Activated CD4-positive, alpha-beta T cell treated with anti-CD3 and anti-CD28 coated beads, Interleukin-2, amount 50 U/mL, for 1 hour (primary cell): ENCODE measurements around the gene MAST4.

Source experiments
- DNase-seq: peaks from one replicate; pipeline ENCODE4 v3.0.0-alpha.2; 2020

MAST4 gene

DNA sequence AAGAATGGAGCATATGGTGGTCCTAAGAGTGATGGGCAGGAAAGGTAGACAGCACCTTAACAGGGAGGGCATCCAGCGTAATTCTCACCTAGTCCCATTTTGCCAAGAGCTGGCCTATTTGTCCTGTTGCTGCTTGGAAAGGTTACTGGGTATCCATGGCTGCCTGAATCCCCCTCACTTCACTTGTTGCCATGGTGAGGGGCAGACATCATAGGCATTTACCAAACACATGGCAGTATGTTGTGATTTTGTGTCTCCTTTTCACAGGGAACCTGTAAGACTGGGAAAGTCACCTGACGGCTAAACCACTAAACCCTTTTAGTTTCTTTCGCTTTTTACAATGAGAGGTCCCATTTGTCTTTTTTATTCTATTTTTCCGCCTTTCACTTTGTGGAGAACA is 373.3 kb downstream of the MAST4 start:
- no peak for DNase-seq

DNA sequence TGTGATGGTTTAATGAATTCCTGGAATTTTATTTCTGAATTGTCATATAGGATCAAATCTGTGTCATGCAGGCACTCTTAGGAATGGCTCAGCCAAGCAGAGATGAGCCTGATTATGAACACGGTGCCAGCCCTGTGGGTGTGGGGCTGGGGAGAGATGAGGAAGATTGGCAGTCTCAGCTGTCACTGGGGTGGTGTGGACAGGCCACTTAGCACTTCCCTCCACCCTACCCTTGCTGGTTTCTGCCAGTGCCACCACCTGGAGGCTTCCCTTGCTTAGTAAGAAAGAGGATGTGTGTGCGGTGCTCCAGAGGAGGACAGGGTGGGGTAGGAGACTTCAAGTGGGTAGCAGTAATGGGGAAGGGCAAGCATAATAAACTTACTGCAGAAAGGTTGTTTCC is 373.8 kb downstream of the MAST4 start:
- DNase-seq = no peak

DNA sequence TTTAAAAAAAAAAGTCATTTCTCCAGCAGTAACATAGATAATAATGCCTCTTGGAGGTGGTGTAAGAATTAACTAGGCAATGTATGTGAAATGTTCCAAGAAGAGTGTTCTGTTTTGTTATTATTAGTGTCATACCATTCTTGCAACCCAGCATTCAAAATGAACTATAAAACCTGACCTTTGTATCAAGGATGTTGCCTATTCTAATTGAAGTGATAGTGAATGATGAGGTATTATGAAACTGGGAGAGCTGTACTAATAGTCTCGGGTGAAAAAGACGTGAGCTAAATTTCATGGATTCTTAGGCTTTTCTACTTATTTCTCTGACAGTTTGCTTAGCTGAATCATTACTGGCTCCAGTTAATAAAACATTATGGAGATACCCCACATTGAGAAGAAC is 375.8 kb downstream of the MAST4 start:
- no peak for DNase-seq

DNA sequence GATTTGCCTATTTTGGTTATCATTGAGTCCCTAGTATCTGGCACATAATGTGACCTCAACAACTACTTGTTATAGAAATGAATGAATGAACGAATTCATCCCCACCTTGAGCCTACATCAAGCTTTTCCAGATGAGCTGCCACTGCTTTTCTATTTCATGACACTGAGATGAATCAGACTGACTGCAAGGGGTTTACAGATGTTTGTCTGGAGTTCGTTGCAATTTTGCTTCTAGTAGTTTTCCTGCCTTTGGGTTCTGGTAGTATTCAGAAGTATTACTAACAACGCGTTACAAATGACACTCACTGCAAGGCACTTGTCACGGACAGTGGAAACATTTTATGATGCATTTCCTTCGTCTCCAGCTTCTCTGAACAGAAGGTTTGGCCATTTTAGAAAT is 378.1 kb downstream of the MAST4 start:
- no peak for DNase-seq

DNA sequence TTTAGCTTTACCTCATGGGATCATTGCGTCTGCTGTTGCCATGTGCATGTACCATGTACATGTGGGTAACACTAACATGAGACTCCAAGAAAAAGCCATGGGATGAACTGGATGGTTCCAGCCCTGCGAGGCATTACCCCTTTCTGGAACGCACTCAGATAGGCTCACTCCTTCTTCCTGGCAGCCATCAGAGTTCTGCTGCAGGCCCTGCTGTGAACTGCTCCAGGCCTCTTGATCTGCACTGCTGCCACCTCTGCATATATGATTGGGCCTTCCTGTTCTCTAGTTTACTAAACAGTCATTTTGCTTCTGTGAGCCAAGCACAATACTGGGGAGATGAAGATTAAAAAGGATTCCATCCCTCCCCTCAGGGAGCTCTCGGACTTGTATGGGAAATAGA is 379.9 kb downstream of the MAST4 start:
- no peak for DNase-seq

DNA sequence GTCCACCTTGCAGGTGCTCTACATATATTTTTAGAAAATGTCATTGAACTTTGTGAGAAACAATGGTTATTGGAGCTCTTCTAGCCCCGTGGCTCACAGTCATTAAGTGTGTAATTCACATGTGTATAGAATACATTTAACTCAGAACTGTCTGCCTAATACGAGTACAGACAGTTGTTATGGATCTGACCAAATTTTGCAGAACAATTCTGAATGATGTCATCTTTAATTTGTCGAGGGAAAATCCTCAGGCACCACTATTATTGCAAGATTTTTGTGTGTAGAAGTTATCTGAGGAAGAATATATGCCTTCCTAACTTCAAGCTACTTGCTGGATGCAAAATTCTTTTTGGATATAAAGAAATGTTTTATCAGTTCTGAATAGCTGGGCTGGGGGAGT is 383.5 kb downstream of the MAST4 start:
- no peak for DNase-seq

DNA sequence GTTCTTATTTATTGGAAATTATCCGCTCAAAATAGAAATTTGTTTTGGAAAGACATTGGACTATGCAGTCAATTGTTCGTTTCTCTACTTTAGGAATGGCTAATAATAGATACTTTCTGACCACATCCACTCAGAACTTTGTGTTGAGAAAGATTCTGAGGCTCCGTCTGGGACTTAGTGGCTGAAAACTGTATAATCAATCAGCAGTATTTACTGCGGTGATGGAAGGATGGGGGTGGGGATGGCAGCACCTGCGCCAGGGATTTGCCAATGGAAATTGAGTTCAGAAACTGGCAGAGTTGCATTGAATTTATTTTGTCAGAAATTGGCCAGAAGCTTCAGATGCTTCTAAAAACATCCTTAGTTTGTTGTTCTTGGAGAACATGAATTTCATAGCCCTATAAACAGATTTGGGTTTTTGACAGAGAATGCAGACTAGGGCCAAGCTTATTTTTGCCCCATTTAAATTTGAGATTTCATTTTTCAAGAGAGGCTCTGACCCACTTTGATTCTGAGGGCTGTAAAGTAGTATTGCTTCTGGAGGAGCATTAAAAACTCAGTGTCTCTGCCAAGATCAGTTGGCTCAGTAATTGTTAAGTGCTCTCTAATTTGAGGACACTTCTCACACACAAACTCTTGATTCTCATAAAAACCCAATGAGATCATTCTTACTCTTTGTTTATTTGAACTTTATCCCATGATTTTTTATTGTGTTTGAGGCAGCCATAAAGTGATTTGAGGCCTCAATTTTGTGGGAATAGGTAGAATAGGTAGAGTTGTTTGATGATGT is 385.3 kb downstream of the MAST4 start:
- DNase-seq = no peak

DNA sequence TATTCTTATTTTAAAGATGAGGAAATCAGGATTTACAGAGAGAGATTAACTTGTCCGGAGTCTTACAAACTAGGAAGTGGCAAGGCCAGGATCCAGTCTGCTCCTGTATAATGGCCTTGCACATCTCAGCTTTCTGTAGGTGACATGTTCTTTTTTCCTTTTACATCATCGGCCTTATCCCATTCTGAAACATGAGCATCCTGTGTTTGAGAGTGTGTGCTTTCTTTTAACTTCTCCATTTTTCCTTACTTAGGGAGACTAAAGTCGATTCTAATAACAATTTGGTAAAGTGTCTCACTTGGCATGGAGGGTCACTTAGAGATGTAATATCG is 385.8 kb downstream of the MAST4 start:
- no peak for DNase-seq

DNA sequence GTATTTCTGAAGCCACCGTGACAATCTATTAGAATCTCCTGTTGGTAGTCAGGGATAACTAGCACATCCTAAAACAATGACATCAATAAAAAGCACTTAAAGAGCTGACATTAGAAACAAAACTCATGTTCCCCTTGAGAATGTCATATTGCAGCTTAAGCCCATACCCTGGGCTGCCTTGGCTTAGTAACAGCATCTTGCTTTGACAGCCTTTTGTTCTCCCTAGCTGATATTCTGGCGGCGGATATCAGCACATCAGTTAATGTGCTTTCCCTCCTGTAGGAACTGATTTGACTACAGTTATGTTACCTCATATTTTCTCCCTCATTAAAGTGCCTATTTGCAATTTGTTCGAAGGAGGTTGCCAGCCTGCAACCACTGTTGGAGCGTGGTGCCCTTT is 386.3 kb downstream of the MAST4 start:
- no peak for DNase-seq

DNA sequence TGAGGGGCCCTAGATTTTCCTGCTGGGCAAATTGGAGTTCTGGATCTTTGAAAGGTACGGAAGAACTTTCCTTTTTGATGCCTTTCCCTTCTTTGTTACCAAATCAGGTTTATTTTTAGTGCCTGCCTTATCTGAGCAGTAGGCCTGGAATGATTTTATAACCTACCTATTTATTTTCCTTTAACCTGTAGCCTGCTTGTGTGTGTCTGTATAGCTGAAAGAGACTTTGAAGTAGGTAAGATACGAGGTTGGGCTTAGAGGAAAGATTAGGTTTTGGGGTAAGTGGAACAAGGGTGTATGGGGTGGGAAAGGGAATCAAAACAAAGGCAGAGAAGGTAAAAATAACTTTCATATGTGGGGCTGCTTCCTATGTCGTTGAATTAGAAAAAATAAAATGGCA is 389.2 kb downstream of the MAST4 start:
- DNase-seq = no peak

DNA sequence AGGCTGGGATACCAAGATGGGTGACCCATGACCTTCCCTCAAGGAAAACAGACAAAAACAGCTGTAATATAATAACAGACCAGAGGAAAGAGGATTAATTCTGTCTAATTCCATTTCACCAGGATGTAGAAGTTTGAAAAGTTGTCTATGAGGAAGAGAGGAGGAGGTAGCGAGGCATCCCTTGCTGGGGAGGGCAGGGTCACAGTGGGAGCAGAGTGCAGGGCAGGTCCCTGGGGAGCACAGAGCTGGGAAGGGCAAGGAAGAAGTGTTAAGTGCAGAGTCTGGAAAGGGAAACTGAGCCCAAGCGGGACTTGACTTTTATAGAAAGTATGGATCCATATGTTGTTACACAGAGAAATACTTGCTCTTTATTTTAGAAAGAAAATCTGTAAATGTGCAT is 389.8 kb downstream of the MAST4 start:
- DNase-seq = no peak

DNA sequence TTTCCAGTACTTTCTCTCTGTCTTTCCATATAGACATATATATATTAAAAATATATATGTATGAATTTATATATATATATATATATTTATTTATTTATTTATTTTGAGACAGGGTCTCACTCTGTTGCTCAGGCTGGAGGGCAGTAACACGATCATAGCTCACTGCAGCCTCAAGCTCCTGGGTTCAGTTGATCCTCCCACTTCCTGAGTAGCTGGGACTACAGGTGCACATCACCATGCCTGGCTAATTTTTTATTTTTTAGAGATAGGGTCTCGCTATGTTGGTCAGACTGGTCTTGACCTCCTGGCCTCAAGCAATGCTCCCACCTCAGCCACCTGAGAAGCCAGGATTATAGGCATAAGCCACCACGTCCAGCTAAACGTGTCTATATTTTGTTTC is 390.3 kb downstream of the MAST4 start:
- no peak for DNase-seq

DNA sequence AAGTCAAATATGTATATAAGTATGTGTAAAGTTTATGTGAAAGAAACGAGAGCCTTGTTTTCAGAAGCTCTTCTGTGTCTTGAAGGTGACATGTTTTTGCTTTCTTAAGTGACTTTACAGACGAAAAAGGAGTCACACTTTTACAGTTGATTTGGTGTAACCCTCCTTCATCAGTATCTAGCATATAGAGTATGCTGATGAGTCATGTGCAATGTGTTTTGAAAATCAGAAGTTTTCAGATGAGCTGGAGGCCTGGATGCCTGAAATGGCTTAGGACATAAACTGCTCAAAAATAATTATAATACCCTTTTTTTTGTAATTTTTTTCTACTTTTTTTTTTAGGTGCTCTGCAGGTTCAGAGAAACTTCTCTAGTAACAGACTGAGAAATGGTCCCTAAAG is 390.9 kb downstream of the MAST4 start:
- no peak for DNase-seq

DNA sequence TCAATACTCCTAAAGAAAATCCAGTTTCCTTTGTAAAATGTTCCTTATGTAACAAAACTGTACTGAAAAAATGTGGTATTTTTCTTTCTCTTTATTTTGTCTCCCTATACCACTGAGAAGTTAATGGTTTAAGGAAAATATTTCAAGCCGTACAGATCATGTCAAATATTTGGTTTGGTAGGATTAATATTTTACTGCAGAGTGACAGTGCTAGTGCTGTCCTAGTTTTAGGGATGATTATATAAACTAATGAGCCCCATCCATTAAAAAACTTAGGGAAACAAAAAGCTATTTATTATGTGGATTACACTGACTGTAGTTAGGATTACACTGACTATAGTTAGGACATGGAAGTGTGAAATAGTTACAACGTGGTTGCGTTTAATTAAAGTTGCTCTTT is 391.3 kb downstream of the MAST4 start:
- DNase-seq = no peak

DNA sequence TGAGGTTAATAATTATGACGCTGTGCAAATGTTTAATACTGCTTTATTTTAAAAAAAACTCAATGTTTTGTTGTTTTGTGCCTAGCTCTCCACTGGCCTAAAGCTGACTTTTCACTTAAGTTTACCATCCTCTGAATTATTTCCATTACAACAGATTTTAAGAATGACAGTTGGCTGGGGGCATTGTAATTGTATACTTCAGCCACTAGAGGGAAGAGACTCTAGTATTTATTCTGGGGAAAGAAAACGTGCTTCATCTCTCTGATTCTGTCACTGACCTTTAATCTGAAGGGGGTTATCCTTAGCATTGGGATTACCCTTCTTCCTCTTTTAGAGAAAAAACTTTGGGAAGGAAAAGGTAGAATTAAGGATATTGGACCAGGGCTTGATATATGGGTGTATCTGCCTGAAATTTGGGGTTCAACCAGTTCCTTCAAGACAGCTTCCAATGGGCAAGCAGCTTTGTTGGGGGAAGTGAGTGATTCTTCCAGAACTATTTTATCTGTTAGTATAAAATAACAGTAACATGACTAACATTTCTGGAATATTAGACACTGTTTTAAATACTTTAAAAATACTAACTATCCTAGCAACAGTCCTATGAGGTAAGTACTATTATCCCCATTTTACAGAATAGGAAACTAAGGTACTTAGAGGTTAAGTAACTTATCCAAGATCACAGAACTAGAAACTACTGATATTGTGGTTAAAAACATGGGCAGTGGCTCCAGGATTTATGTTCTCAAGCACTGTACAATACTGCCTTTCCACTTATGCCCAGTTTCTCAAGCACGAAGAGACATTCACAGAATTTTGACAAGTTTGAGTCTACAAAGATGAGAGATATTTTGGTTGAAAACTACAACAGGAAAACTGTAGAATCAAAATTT is 392.0 kb downstream of the MAST4 start:
- DNase-seq = no peak

DNA sequence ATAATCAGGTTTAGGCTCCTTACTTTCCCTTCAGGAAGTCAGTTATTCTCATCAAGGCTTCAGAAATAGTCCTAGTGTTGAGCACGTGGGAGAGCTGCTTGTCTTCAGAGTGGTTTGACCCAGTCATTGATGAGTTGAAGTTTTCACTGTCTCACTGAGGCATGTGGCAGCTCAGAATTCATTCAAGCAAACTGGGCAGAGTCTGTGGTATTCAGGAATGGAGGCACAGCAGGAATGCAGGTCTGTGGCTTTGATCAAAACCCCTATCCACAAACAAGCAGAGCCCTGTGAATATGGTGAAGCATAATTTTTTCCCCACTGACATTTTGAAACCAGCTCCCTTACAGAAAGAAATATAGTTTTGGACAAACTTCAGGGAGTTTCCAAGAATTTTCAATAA is 393.1 kb downstream of the MAST4 start:
- no peak for DNase-seq

DNA sequence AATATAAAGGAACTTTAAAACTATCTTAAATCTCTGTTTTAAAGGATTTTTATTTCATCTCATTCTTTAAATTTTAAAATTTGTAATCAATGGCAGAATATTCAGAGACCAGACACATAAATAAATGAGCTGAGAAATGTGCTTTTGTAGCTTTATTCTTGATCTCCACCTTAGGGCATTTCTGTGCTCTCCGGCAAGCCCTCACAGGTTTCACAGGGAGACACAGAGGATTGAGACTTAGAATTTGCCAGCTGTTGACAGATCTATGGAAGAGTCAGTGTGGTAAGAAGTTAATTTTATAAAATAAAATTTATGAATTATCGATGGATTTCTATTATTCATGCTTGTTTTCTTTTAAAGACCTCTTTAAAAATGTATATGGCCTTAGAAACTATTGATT is 393.6 kb downstream of the MAST4 start:
- DNase-seq = no peak

DNA sequence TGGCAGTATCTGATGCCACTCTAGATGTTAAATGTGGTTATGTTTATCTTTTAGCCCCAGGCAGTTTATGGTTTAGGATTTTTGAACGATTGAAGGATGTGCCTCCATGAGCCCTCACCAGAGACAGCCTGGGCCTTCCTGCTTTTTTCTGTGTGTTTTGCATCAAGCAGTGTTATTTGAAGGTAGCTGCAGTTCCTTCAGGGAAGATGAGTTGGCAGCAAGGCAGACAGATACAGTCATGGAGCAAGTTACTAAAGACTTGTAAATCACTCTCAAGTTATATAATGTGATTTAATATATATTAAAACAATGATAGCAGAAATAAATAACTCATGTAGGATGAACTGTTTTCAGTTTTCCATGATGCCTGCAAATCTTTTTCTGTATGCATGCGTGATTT is 395.6 kb downstream of the MAST4 start:
- no peak for DNase-seq

DNA sequence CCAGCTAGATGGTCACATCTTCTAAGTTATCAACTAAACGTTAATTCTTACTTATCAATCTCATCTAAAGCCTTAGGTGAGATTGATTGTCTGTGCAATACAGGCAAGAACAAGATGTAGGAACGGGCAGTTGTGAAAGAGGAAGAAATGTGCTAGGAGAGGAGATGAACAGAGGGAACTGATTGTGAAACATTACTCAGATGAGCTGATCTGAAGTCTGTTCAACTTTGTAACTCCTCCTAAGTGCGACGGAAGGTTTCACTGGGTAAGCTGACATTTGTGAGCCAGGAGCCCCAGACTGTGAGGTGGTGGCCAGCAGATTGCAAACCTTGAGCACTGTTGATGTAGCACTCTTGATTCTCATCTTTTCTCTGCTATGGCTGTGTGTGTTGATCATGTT is 396.4 kb downstream of the MAST4 start:
- DNase-seq = no peak

DNA sequence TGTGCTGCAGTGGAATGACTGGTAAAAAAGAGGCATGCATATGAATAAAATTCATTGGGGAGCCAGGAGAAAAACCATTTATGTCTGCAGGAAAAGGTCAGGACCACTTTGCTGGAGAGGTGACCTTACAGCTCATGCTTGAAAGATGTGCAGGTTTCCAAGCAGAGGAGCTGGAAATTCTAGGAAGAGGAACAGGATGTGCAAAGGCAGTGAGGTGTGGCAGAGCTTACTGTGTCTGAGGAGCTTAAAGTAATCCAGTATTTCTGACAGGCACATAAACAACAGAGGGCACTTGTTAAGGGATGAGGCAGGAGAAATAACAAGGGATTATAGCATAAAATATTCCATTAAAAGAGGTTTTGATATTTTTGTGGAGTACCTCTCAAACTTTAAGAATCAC is 397.3 kb downstream of the MAST4 start:
- no peak for DNase-seq

DNA sequence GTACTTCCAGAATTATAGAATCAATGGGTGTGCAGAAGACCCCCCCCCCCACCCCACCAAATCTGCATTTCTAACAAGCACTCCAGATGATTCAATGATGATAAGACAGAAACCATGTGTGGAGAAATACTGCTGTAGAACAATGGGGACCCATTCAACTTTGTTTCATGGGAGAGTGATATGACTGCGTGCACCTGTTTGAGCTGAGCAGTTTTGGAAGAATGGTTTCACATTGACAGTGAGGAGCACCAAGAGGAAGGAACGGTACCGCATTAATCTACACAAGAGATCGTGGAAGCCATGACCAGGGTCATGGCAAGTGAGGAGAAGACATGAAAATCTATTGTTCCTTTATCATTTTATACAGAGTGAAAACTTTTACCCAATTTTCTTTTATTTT is 397.7 kb downstream of the MAST4 start:
- no peak for DNase-seq

DNA sequence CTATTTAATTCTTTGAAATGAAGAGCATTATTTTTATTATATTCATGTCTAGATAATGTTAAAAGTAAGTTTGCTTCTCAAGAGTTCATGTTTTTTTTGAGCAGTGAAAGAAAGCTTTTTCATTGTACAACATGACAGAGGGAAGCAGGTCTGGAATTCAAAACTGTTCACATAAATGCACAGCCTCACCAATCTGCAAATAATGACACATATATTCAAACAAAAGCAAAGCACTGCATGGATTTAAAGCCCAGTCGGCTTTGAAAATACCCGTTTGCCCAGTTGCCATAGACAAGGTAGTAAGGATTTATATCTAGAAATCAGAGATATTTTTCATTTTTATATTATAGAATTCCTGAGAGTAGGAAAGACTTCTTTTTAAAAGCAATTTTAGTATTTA is 398.6 kb downstream of the MAST4 start:
- DNase-seq = no peak

DNA sequence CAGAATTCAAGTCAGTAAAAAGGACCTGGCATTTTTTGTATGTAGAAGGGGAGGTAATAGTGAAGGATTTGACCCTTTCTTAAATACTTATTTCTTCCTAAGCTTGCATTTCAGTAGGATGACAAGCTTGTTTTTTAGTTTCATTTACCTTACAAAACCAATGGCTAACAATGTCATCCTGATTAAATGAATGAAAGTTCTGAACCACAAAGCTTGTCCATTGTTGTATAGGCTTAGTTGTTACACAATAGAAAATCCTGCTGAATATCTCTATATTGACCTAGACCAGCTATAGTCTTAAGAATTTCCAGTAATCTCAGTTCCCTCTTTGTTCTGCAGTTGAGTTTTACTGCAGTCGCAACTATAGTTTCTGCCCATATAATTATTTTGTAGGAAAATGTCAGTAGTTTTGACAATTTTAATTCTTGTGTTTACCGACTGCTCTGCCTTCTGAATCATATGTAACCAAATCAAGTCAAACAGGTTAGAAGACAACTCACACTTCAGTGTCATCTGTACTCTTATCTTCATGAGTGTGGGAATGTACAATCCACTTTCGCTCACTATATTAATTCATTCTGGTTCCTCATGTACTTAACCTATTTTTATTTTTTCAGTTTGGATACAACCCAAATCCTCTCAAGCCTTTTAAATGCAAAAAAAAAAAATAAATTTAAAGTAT is 404.7 kb downstream of the MAST4 start:
- no peak for DNase-seq
